Heart left ventricle (tissue), 16 donors: ENCODE measurements around the gene LIN37. TPM values are rescaled to one million over a fixed set of nuclear protein-coding genes. Genes with fewer than 3 reads are reported as not detected.

Source experiments
- ATAC-seq, 4 donors: fragments of 200-7000 bp; cut with Tn5 transposase; one replicate each; pipeline ENCODE4 v1.9.1; 2020 to 2022; ENCODE audit warnings: moderate library complexity in 4 of 4, mild to moderate bottlenecking in 3 of 4, moderate number of reproducible peaks in 1 of 4
- DNase-seq, 5 donors: peaks; one replicate each; pipeline ENCODE4 v3.0.0-alpha.2; 2020
- H3K27ac ChIP-seq, 12 donors: fragments of 200-600 bp; sonication (generic) in 4 of 12; one replicate each; pipeline versions ENCODE4 v1.5.0 to v1.8.0; 2016 to 2022; ENCODE audit warnings: mild to moderate bottlenecking in 2 of 12
- H3K27me3 ChIP-seq, 9 donors: fragments of 200-600 bp; sonication (generic) in 2 of 9; one replicate each; pipeline versions ENCODE4 v1.5.1 to v1.8.0; 2016 to 2022; ENCODE audit warnings: mild to moderate bottlenecking in 3 of 9
- H3K36me3 ChIP-seq, 9 donors: fragments of 200-600 bp; sonication (generic) in 2 of 9; one replicate each; pipeline versions ENCODE4 v1.5.0 to v1.8.0; 2018 to 2022; ENCODE audit warnings: mild to moderate bottlenecking in 2 of 9
- H3K4me1 ChIP-seq, 12 donors: fragments of 200-600 bp; sonication (generic) in 4 of 12; one replicate each; pipeline versions ENCODE4 v1.5.0 to v1.8.0; 2016 to 2022; ENCODE audit warnings: mild to moderate bottlenecking in 3 of 12
- H3K4me3 ChIP-seq, 12 donors: fragments of 200-600 bp; sonication (generic) in 4 of 12; one replicate each; pipeline versions ENCODE4 v1.5.0 to v1.8.0; 2017 to 2022; ENCODE audit warnings: mild to moderate bottlenecking in 9 of 12, moderate library complexity in 4 of 12
- H3K9me3 ChIP-seq, 12 donors: fragments of 200-600 bp; sonication (generic) in 4 of 12; one replicate each; pipeline versions ENCODE4 v1.5.0 to v1.8.0; 2016 to 2022; ENCODE audit warnings: mild to moderate bottlenecking in 1 of 12
- POLR2A ChIP-seq, 2 donors: fragments of 450-650 bp; IDR thresholded peaks; one replicate each; pipeline ENCODE4 v1.6.1; 2017; ENCODE audit warnings: antibody characterized with exemption in 2 of 2, mild to moderate bottlenecking in 2 of 2, moderate library complexity in 2 of 2
- WGBS, 4 donors: extraction: QIAGEN DNeasy Blood & Tissue Kit in 2 of 4; methylation state at CpG; one replicate each; pipeline versions ENCODE4 v1.1.5 to v1.1.7; 2013 to 2018; 5-methylcytosine and 5-hydroxymethylcytosine counted together
- intact Hi-C, 10 donors: fragments of 100-400 bp; cut with DNase I; formaldehyde crosslinking; loops; one replicate each; pipeline versions ENCODE4 v1.11.1 to v1.14.2; 2022
- polyA plus RNA-seq, 2 donors: library from polyadenylated mRNA; stranded (reverse); fragments of 200-250 nt; gene quantifications; one replicate each; pipeline ENCODE4 v1.2.3, GENCODE V29; 2013
- total RNA-seq, 9 donors: library from RNA; depleted of rRNA in 2 of 9; stranded (reverse); fragments of >200 nt in 2 of 9; fragmentation: NEBNext Ultra II Directional in 3 of 9; extraction: Animal tissue kit (Norgen Biotek cat#: 25700) in 3 of 9; gene quantifications; one replicate each; pipeline versions ENCODE4 v1.1.0 to v1.2.4, GENCODE V29; 2016 to 2023
- TF ChIP-seq, protein P1 (sequence below), 12 donors: fragments of 200-600 bp; sonication (generic) in 4 of 12; IDR thresholded peaks; one replicate each; pipeline versions ENCODE4 v1.5.0 to v1.8.0; 2018 to 2022; ENCODE audit warnings: antibody characterized with exemption in 12 of 12, mild to moderate bottlenecking in 5 of 12
- donor health status: ischemic (EF 13 %, LVEDD 7.1; RV severe dilation, severe dysfunction).
- donor health status: healthy with polysubstance abuse.
- donor health status: DM: no; HTN: yes; CAD: no.
- donor health status: DM: no; HTN: no; CAD: no.
- donor health status: ischemic (EF 25% LVEDD 6.9; RV normal size, moderate dysfunction).
- donor health status: ischemic (EF 25% LVEDD 5.7; RV mildly dilated, moderate dysfunction).
- donor health status: healthy.
- donor health status: DM: yes; HTN: yes; CAD: no.
- donor health status: ischemic (EF 35%, LVEDD 5.7; RV mildly dilated, moderate dysfunction).
- donor health status: nonischemic (EF 11% LVEDD 7.7; RV severe dilation, severe dysfunction).
- donor health status: DM: yes; HTN: yes; CAD: no.
- donor health status: PGD.
- donor health status: ischemic (EF 29% LVEDD 5.4; RV normal size, mild dysfunction).
- donor health status: nonischemic (EF 23%, LVEDD 6.1; RV moderate dilation, normal function).

The LIN37 gene
- total and polyA plus RNA-seq, 11 donors = 3.7 to 23.0 (median 7.8) TPM

DNA sequence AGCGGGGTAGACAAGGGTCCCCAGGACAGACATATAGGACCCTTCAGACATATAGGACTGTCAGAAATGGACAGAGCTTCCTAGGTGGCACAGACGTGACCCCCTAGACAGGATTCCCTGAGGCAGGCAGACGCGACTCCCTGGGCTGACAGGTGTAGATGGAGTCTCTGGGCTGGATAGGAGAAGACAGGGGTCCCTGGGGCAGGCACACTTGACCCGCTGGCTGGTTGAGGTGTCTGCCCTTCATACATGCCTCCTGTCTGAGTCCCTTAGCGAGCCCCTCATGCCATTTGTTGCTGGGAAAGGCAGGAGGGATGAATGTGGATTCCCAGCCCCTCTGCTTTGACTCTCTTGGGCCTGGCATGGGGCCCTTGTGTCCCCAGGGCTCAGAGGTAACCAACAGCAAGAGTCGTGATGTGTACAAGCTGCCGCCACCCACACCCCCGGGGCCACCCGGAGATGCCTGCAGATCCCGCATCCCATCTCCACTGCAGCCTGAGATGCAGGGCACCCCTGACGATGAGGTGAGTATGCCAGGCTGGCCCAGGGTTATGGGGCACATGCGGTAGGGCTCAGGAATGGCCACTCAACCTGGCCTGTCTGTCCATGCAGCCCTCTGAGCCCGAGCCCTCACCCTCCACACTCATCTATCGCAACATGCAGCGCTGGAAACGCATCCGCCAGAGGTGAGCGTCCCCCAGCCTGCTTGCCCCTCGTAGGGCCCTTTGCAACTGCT lies 5.4 kb downstream of the LIN37 start:
- Histone ChIP-seq H3K4me3 (no peak overlapping the region), H3K27ac (peak overlapping the region in 5 of 12 donors; percentile 94 to 100 (median 99)), H3K9me3 (no peaks in the 10 kb centered on the region), H3K27me3 (no peaks in the 10 kb centered on the region), H3K4me1 (peaks cover 2 to 60% (median 43%) of the 10 kb centered on the region in 12 donors), H3K36me3 (peaks cover 0 to 33% (median 21%) of the 10 kb centered on the region in 9 donors)
- WGBS, 4 donors = 81 to 93% (median 91%) methylated on average over 12 to 20 of the region's 20 CpGs
- intact Hi-C loops = loop anchor here in 1 of 10 donors (10.0 kb wide), 1 partner anchor 391 kb away; the partner anchor contains the start of gene CAPNS1
- ATAC-seq = no peak
- TF ChIP-seq POLR2A (IDR thresholded peaks at IDR 0.05) = no peak
- TF ChIP-seq, protein P1, sequence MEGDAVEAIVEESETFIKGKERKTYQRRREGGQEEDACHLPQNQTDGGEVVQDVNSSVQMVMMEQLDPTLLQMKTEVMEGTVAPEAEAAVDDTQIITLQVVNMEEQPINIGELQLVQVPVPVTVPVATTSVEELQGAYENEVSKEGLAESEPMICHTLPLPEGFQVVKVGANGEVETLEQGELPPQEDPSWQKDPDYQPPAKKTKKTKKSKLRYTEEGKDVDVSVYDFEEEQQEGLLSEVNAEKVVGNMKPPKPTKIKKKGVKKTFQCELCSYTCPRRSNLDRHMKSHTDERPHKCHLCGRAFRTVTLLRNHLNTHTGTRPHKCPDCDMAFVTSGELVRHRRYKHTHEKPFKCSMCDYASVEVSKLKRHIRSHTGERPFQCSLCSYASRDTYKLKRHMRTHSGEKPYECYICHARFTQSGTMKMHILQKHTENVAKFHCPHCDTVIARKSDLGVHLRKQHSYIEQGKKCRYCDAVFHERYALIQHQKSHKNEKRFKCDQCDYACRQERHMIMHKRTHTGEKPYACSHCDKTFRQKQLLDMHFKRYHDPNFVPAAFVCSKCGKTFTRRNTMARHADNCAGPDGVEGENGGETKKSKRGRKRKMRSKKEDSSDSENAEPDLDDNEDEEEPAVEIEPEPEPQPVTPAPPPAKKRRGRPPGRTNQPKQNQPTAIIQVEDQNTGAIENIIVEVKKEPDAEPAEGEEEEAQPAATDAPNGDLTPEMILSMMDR (IDR thresholded peaks at IDR 0.05) = no peak
- peak in 1 of 5 donors; percentile 42 for DNase-seq

DNA sequence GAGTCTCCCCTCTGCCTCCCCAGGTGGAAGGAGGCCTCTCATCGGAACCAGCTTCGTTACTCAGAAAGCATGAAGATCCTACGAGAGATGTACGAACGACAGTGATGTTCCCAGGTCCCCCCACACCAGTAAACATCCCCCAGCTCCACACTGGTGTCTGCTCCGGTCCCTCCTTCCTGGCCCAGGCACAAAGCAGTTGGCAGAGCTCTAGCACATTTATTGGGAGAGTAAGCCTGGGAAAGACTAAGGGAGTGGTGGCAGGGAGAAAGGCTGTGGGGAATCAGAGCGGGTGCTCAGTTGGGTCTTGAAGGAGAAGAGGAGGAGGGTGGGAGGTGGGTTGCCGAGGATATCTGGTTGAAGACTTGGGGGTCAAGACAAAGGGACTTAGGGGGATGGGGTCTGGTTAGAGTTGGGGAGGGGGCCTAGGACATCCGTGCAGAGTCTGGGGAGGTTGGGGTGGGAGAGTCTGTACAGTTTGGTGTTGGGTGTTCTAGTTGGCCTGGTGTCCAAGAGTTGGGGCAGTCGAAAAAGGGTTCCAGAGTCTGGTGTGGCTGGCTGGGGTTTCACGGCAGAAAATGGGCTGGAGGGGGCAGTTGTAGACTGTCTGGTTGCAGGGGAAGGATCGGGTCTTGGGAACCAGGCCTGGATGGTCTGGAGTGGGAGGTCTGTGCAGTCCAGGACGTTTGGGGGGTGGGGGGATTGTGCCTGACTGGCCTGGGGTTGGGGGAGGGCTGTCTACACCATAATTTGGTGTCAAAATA lies 6.2 kb downstream of the LIN37 start:
- DNase-seq (peak in 1 of 5 donors; percentile 28), ATAC-seq (no peak)
- intact Hi-C loops = loop anchor here in 2 of 10 donors (5.0 to 10.0 kb wide), 2 partner anchors 178 to 390 kb away; partner anchors contain the start of gene CAPNS1 (in 1 of the 2)
- peak overlapping the region; percentile 88 to 100 (median 96) for H3K27ac ChIP-seq
- H3K36me3 ChIP-seq = peaks cover 0 to 33% (median 21%) of the 10 kb centered on the region in 9 donors
- H3K9me3 ChIP-seq = no peaks in the 10 kb centered on the region
- no peaks in the 10 kb centered on the region for H3K27me3 ChIP-seq
- TF ChIP-seq POLR2A (IDR thresholded peaks at IDR 0.05) = no peak
- TF ChIP-seq, protein P1 (IDR thresholded peaks at IDR 0.05) = no peak
- peak overlapping the region in 2 of 12 donors; percentile 70 to 74 for H3K4me3 ChIP-seq
- 75 to 84% (median 82%) methylated on average over 13 of the region's 13 CpGs for WGBS, 4 donors
- H3K4me1 ChIP-seq = peaks cover 2 to 59% (median 41%) of the 10 kb centered on the region in 12 donors

DNA sequence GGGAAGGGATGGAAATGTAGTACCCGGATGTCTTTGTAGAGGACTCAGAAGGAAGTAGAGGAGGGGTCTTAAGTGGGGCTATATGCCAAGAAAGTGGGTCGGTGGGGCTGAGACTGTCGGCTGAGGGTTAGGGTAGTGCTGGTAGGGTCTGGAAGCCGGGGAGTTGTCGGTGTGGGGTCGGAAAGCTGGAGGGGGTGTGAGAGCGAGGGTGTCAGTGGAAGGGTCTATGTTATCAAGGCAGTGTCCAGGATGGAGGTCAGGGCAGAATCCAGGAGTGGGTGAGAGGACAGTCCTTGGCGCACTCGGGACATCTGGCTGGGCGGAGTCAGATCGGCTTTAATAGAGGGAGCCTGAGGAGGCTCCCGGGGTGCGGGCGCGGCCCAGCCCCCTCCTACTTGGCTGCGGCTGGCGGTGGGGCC lies 6.8 kb downstream of the LIN37 start:
- H3K27me3 ChIP-seq = no peaks in the 10 kb centered on the region
- peaks cover 0 to 53% (median 39%) of the 10 kb centered on the region in 12 donors for H3K4me1 ChIP-seq
- peak in 2 of 4 donors; percentile 22 to 31 for ATAC-seq
- no peak for TF ChIP-seq POLR2A (IDR thresholded peaks at IDR 0.05)
- TF ChIP-seq, protein P1 (IDR thresholded peaks at IDR 0.05) = no peak
- H3K27ac ChIP-seq = peak overlapping the region; percentile 88 to 100 (median 96)
- no peak for DNase-seq
- H3K36me3 ChIP-seq = peaks cover 0 to 34% (median 21%) of the 10 kb centered on the region in 9 donors
- 36 to 57% (median 47%) methylated on average over 12 to 17 of the region's 17 CpGs for WGBS, 4 donors
- intact Hi-C loops = loop anchor here in 2 of 10 donors (5.0 to 10.0 kb wide), 2 partner anchors 177 to 390 kb away; partner anchors contain the start of gene CAPNS1 (in 1 of the 2)
- peak overlapping the region in 11 of 12 donors; percentile 58 to 99 (median 75) for H3K4me3 ChIP-seq
- no peaks in the 10 kb centered on the region for H3K9me3 ChIP-seq
